EH (cell line): ENCODE results near the gene GCC1.
A peak's percentile ranks its signal among the peaks of the same experiment; 100 is the strongest.
"Not testable (repeated sequence)": the region's sequence is repeated elsewhere in the genome, so short reads cannot be mapped to it uniquely, and the experiment has no call there.

ENCODE experiments used
- DNase-seq: peaks from one replicate; pipeline ENCODE4 v3.0.0-alpha.2; 2015; ENCODE audit warnings: low read depth

Gene GCC1

DNA sequence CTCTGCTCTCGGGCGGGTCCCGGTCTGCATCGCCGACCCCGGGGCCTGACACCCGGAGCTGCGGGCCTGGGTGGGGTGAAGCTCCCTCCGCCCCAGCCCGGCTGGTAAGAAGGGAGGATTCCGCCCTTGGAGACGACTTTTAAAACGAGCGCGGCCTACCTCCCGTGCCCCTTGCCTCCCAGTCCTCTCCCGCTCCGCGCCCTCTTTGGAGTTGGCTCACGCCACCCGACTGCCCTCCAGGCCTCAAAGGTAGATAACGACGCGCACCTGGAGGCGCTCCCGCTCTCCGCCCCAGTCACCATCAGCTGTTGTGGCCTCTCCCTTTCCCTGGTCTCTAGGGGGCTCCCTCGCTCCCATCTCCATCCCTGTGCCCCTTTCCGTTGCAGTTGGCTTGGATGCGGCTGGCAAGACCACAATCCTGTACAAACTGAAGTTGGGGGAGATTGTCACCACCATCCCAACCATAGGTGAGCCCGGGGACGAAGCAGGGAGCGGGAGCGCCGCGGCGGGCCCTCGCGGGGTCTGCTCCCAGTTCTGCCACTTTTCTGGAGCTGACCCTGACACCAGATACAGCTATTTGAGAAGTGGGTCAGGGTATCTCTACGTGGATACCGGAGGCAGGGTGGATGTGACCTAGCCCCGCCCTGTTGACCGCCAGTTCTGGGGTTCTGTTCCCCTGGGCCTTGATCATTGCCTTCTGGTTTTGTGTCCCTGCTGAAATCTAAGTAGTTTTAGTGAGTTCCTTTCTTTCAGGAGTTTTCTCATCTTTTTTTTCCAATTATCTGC lies 3.5 kb upstream of the GCC1 start:
- DNase-seq, result peak; percentile 68

DNA sequence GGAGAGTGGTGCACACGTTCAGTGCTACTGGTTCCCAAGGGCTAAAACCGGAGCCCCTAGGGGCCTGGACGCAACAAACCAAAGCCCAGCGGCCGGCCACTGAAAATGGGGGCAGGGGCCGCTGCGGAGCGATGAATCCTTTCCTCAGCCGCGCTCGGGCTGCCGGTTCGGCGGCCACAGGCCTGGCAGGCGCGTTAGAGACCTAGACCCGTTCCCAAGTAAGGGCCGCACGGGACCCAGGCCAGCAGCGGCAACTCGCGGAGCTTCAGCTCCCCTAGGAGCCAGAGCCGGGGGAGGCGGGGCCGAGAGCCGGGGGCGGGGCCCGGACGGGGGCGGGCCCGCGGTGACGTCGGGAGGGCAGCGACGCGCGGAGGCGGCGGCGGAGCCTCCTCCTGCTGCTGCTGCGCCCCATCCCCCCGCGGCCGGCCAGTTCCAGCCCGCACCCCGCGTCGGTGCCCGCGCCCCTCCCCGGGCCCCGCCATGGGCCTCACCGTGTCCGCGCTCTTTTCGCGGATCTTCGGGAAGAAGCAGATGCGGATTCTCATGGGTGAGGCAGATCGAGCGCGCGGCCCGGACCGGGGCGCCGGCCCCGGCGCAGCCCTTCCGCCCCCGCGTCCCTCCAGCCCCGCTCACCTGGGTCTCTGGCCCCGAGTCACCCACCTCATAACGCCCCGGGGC lies 2.8 kb upstream of the GCC1 start, which contains the start of gene ARF5:
Gene ARF5 (plus strand): TSS at position 393 of the 678 bp plus-strand sequence. CDS start 88 bp downstream, at position 481.
- DNase-seq, result peak; percentile 87

DNA sequence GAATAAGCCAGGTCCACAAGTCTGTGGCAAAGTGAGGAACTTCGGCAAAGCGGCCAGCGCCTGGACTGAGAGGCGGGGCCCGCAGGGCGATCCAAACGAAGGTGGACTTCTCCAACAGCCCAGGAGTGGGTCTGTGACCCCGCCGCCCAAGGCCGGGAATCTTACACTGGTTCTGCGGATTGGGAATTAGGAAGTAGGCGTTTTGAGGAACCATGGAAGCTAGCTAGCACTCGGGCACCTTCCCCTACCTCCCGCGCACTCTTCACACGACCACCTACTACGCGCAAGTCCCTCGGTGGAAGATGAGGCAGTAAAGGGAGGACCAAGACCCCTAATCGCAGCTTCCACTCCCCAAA lies 2.2 kb upstream of the GCC1 start:
- no peak for DNase-seq

DNA sequence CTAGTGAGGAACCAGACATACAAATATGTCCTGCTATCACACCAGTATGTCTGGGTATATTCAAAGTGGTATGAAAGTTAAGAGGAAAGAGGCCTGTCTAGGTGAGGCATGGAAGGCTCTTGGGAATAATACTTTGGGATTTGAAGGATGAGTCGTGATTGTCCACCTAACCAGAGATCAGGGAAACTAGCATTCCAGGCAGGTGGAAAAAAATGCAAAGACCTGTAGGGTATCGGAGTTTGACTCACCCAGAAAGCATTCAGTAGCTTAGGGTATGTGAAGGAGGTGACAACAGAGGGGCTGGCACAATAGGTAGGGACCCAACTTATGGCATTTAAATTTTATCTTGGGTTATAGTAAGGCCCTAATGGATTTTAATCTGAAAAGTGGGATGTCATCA lies 950 bp upstream of the GCC1 start:
- DNase-seq, result no peak

DNA sequence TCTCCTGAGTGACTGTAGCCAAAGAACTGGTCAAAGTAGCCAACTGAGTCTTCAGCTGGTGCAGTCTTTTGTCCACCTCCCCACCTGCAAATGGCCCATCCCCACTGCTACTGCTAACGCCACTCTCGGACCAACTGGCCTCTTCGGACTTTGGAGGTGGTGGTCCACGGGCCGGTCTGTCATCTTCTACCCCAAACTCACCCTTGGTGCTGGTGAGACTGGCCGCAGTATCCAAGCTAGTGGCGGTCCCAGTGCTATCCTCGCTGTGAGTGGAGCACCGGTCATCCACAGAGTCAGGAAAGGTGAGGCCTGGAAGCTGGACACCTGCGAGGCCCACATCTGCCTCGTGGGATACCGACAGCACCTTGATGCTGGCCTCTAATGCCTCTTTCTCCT lies 750 bp downstream of the GCC1 start:
- DNase-seq, result no peak

DNA sequence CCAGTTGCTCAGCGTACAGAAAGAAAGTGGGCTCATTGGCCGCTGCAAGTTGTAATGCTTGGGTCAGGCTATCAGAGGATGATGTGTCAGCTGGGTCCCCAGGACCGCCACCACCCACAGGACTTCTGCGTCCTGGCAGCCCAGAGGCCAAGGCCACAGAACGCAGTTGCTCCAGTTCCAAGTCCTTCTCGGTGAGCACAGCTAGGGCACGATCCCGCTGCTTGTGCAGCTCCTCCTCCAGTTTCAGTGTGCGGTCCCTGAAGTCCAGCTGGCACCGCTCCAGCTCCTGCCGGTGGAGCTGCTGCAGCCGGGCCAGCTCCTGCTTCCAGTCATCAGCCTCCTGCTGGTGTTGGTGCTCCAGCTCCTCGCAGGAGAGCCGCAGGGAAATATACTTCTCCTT lies 3.0 kb downstream of the GCC1 start:
- no peak for DNase-seq

DNA sequence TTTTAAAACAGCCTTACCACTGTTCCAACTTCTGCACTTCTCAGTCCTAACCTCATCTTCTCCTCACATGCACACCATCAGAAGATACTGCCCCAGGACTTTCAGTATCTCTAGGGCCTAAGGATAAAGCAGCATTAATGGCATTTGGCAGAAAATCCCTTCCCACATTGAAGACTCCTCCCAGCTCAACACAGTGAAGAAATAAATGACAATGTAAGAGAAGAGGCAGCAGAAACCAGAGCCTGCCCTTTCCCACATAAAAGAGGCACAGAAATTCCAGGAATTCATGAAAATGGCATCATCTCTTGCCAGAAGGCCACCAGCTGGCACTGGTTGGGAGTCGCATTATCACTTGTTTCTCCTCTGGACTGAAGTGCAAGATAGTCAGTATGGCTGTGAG lies 3.7 kb downstream of the GCC1 start:
- peak; percentile 51 for DNase-seq

DNA sequence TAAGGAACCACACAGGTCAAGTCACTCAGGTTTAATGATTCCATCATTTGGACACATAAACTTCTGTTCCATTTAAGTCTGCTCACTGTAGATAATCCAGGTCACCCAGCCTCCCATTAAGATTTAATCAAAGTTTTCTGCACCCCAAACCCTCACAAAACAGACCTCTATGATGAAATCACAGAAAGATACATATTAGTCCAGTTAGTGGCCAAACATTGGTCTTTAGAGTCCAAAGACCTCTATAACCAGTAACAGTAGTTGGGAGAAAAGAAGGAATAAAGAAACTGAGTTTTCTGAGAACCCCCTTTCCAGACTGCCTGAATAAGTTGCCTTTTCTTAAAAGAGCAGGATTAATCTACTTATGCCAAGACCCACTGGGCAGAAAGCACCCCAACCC lies 4.8 kb downstream of the GCC1 start:
- DNase-seq, result no peak

DNA sequence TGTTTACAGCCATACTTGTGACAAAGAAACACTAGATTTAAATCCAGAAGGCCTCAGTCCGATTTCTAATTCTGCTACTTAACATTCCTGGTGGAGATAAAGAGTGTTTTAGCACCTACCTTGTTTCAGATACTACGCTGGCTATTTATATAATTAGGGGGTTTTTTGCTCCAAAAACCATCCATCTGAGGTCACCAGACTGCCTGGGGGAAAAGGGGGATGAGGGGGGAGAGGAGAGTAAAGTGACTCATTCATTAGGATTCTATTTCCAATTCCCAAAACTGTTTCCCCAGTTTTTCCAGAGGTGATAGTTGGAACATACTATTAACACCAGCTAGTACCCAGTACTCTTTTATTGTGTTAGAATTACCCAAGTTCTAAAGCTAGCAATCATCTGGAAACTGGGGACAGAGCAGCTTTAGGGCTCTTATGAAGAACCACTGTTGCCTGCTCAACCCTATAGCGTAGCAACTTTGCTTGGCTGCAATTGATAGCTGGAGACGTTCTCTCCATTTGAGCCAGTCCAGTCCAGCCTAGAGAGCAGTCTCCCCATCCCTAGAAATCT lies 6.6 kb downstream of the GCC1 start:
- DNase-seq, result peak; percentile 65

DNA sequence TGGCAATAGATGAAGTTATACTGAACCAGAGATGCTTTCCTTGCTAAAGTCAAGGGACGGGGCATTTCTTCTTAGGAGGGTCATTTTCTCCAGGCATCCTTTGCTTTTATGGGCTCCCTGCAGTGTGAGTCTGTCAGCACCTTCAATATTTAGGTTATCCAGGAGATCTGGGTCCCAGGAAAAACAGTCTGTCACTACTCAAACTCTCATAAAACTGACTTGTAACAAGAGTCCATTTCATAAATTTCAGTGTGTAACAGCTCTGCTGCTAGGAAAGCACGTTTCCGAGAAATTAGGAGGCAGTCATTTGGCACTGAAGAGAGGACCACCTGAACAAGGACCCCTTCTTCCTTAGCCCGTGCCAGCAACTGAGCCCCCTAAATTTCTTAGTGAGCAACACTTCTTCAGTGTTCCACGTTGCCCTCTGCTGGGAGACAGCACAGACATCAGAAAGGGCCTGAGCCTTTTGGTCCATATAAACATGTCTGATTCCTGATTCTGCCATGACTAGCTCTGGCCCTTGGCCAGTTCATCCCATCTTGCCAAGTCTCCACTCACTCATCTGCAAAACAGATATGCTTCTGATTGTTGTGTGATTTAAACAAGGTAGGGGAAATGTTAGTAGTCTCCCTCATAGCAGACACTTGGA lies 7.2 kb downstream of the GCC1 start:
- DNase-seq, result peak; percentile 64

DNA sequence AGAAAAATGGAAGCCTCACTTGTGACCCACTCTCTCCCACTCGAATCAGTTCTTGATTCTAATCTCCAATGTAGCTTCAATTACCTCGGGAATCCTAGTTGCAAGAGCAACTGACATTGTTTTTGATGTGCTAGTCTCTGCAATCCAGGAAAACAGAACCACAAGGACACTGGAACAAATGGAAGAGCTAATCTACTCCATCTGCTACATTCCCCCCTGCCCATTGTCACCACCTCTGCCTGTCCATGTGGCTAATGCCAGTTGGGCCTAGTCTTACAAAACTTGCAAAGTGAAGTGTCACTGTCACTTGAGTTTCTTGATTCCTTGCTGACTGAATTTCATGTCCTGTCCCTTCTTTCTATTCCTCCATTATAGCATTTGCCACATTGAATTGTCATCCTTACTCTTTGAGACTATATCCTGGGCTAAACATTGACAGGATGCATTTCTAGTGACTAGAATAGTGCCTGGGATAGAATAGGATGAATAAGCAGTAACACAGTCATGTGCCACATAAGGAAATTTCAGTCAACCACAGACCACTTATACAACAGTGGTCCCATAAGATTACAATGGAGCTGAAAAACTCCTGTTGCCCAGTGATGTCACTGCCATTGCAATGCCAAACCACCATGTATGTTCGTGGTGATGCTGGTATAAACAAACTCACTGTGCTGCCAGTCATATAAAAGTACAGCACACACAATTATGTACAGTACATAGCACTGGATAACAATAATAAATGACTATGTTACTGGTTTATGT lies 13.5 kb downstream of the GCC1 start:
- DNase-seq, result peak; percentile 18

DNA sequence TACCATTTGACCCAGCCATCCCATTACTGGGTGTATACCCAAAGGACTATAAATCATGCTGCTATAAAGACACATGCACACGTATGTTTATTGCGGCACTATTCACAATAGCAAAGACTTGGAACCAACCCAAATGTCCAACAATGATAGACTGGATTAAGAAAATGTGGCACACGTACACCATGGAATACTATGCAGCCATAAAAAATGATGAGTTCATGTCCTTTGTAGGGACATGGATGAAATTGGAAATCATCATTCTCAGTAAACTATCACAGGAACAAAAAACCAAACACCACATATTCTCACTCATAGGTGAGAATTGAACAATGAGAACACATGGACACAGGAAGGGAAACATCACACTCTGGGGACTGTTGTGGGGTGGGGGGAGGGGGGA lies 17.4 kb downstream of the GCC1 start:
- DNase-seq, result not testable (repeated sequence)

DNA sequence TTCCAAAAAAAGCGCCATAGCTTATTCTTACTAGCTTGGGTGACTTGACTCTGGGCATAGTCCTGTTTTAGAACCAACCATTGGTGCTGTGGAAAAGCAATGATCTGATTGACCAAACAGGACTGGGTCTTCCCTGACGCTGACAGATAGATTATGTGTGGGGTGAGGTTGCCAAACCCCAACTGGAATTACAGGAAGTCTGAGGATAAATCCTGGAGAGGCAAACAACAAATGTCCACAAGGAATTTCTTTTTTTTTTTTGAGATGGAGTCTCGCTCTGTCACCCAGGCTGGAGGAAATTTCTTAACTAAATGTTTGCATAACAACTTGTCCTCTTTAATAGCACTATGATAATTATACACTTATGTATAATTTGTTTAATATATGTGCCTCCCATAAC lies 19.2 kb downstream of the GCC1 start:
- no peak for DNase-seq

DNA sequence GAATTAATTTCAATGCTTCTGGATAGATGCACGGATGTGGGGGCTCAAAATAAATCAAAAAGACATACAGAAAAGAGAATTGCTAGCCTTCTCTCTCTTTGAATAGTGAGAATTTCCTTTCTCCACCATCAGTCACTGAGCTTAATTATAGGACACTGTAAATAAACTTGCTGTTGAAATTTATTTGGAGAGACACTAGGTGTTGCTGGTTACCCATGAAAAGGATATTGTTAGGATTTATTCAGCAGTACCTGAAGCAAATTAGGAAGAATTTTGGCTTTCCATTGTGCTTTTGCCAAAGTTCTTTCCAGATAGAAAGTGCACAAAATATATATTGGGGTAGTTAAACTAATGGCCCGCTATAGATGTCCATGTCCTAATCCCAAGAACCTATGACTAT lies 27.6 kb downstream of the GCC1 start:
- peak; percentile 11 for DNase-seq

DNA sequence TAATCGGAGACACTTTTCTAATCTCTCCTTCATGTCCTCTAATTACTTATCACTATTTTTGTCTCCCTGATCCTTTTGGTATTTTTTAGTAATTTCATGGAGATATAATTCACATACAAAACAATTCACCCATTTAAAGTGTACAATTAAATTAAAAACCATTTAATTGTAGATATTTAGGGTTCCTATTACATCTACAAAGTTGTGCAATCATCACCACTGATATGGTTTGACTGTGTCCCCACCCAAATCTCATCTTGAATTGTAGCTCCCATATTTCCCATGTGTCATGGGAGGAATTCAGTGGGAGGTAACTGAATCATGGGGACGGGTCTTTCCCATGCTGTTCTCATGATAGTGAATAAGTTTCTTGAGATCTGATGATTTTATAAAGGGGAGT lies 29.0 kb downstream of the GCC1 start:
- no peak for DNase-seq

DNA sequence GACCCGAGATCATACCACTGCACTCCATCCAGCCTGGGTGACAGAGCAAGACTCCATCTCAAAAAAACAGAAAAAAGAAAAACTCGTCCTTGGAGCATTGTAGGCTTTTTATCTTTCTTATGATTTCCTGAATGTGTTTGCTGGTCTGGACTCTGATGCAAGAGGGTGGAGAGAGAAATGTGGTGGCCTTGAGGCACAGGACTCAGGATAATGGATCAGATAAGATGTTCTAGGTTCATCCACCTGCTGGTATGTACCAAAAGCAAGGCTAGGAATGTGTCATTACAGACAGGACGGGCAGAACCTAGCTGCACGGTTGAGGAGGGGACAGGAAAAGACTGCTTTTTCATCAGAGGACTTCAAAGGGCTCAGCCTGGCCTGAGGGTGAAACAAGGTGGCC lies 33.5 kb downstream of the GCC1 start:
- DNase-seq, result no peak

DNA sequence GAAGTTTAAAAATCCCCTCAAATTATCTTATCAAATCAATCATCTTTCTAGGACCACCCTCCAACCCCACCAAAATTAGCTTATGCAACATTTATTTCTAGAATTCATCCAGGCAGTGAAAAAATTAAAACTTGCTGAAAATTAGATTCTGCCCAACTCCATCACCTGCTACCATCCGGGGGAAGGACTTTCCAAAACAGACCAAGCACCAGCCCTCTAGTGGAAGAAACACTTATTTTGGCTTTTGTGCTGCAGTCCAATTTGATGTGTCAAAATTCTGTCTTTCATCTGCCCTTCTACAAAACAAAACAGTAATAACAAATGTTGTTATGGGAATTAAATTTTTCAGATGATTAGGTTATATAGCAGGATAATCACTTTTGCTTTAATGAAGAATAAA lies 35.1 kb downstream of the GCC1 start:
- DNase-seq, result no peak

DNA sequence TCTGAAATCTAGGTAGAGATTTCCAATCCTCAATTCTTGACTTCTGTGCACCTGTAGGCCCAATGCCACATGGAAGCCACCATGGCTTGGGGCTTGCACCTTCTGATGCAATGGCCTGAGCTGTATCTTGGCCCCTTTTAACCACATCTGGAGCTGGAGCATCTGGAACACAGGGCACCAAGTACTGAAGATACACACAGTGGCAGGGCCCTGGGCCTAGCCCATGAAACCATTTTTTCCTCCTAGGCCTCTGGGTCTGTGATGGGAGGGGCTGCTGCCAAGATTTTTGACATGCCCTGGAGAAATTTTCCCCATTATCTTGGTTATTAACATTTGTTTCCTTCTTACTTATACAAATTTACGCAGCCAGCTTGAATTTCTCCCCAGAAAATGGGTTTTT lies 39.1 kb downstream of the GCC1 start:
- no peak for DNase-seq

DNA sequence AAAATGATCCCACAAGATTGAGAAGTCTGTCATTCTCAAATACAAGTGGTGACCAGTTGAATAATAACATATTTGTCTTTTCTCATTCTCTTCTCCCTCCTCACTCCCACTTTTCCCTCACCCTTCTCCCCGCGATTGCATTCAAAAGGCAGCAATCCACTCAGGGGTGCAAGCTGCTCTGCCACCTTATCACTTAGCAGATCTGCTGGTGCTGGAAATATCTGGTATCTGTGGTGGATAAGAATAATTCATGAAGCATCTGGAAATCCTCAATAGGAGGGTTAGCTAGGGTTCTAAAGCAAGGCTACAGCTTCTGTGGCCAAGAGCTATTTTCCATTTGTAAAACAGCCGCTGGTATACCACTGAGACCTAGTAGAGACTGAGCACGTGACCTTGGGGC lies 43.8 kb downstream of the GCC1 start:
- no peak for DNase-seq

DNA sequence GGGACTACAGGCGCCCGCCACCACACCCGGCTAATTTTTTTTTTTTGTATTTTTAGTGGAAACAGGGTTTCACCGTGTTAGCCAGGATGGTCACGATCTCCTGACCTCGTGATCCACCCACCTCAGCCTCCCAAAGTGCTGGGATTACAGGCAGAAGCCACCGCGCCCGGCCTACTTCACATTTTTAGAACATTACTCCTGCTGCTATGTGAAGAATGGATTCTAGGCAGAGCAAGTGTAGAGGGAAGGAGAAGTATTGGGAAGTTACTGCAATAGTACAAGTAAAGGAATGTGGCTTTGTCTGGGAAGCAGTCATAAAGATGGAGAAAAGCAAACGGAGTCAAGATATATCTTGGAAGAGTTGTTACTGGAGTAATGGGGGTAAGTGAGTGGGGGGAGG lies 44.9 kb downstream of the GCC1 start:
- not testable (repeated sequence) for DNase-seq

DNA sequence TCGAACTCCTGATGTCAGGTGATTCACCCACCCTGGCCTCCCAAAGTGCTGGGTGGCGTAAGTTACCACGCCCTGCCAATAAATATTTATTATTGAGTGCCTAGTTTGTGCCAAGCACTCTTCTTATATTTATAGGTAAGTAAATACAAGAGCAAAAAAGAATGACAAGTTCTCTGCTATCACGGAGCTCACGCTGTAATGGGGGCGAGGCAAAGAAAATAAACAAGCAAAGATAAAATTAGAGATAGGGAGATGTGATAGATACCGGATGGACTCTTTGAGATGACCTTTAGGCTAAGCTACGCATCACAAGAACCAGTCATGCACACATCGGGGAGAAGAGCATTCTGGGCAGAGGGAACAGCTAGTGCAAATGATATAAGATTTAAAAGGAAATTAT lies 46.3 kb downstream of the GCC1 start:
- no peak for DNase-seq

DNA sequence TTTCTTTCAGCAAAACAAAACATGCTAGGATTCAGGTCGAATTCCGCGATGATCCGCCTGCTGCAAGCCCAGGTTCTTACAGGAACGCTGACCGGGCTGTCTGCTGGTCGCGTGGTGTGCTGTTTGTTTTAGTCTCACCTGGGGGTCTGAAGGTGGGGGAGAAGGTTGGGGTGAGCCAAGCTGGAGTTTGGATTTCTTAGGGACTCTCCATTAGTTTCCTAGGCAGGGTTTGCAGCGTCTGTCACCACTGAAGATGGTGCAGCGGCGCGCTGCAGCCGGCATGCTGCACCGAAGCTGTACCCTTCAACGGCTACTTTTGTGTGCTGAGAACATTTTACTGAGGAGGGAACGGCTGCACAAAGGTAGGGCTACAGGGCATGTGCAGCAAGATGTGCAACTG lies 48.7 kb downstream of the GCC1 start:
- no peak for DNase-seq
